ENCODE data around the gene PRKCZ. TPM values are rescaled to one million over a fixed set of nuclear protein-coding genes. Genes with fewer than 3 reads are reported as not detected.
A peak's percentile ranks its signal among the peaks of the same experiment; 100 is the strongest.

The PRKCZ gene
- total RNA-seq (2014; rRNA removed; shearing (Covaris generic)) (8.0 and 10.2 TPM in 2 replicates), total RNA-seq (2022) (10.0 and 13.0 TPM in 2 replicates), Bru-seq, nascent RNA (percentile 37 among the genes with signal in this experiment), BruChase-seq, experiment 1, labeled RNA remaining after a 6-hour chase (percentile 43 among the genes with signal in this experiment), BruChase-seq, experiment 2, labeled RNA remaining after a 2-hour chase (percentile 38 among the genes with signal in this experiment)
- long read RNA-seq, transcript PRKCZ-201 (18 exons, 2,326 nt): major isoform, 7 of 11 reads
- long read RNA-seq, partial matches to known transcripts: 2 of 11 reads
- long read RNA-seq, other reads (novel, unspliced or antisense): 2 of 11 reads

DNA sequence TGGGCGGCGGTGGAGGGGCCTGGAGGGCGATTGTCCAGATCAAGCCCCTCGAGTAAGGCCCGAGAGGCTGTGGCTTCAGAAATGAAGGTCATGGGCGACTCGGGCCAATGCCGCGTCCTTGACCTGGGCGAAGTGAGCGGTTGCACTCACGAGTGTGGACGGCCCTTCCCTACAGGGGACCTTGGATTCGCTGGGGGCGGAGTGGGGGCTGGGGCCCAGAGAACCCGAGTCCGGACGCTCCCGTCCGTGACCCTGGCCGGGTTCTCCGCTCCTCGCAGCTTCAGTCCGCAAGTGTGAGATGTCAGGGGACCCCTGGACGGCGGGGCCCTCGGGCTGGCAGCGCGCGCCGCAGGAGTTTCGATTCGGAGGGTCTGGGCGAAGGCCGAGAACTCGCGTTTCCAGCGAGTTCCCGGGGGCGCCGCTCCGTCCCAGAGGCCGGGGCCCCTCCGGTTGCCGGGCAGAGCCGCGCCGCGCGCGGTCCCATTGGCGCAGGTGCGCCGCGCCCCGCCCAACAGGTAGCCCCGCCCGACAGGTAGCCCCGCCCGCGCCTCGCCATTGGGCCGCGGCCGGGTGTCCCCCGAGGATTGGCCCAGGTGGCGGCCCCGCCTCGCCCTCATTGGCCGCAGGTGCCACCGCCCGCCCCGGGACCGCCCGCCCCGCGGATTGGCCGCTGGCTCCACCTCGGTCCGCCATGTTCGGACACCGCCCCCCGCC is at the start of gene PRKCZ:
PRKCZ (plus strand) TSS at position 694 of the 714 bp plus-strand sequence. CDS start 220 bp downstream, outside the sequence.
- Histone ChIP-seq H3K4me1 (ENCODE audit: insufficient read depth, low read length, poor library complexity, severe bottlenecking) (peaks cover 7% of the 10 kb centered on the region), H3K9me2 (ENCODE audit: insufficient read depth, low read length) (no peaks in the 10 kb centered on the region), H2AFZ (ENCODE audit: low read length) (peak within 1 kb of the TSS; percentile 85), H3K4me2 (ENCODE audit: low read length) (peak within 1 kb of the TSS; percentile 95), H4K20me1 (ENCODE audit: insufficient read depth, low read length) (no peaks in the 10 kb centered on the region; the same call in 1 of the 2 replicates), H3K27ac (ENCODE audit: low read depth, low read length, poor library complexity, severe bottlenecking) (no peak within 1 kb of the TSS), H3K36me3 (ENCODE audit: insufficient read depth, low read length) (no peaks in the 10 kb centered on the region), H3K4me3 (ENCODE audit: low read depth, low read length, poor library complexity, severe bottlenecking) (peak within 1 kb of the TSS; percentile 73), H3K9me3 (ENCODE audit: low read length) (no peaks in the 10 kb centered on the region), H3K79me2 (ENCODE audit: insufficient read depth, low read depth, low read length) (no peaks in the 10 kb centered on the region)
- intact Hi-C loops (cut with micrococcal nuclease; ENCODE audit: unreplicated experiment): loop anchor here (5.0 kb wide), 1 partner anchor 108 kb away; no protein-coding TSS in a partner anchor
- POLR2A ChIA-PET: no interaction called here
- CTCF ChIA-PET (ENCODE audit: unreplicated experiment): no interaction called here
- no TSS peak for BruUV-seq (replicated peaks)
- TF ChIP-seq, protein P1, sequence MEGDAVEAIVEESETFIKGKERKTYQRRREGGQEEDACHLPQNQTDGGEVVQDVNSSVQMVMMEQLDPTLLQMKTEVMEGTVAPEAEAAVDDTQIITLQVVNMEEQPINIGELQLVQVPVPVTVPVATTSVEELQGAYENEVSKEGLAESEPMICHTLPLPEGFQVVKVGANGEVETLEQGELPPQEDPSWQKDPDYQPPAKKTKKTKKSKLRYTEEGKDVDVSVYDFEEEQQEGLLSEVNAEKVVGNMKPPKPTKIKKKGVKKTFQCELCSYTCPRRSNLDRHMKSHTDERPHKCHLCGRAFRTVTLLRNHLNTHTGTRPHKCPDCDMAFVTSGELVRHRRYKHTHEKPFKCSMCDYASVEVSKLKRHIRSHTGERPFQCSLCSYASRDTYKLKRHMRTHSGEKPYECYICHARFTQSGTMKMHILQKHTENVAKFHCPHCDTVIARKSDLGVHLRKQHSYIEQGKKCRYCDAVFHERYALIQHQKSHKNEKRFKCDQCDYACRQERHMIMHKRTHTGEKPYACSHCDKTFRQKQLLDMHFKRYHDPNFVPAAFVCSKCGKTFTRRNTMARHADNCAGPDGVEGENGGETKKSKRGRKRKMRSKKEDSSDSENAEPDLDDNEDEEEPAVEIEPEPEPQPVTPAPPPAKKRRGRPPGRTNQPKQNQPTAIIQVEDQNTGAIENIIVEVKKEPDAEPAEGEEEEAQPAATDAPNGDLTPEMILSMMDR (conservative IDR thresholded peaks at IDR 0.05; ENCODE audit: low read length): no peak
- no peak for TF ChIP-seq EZH2phosphoT487 (IDR thresholded peaks at IDR 0.05; ENCODE audit: borderline replicate concordance, low read depth, low read length)
- peak; percentile 94 for DNase-seq (ENCODE audit: low spot score)

DNA sequence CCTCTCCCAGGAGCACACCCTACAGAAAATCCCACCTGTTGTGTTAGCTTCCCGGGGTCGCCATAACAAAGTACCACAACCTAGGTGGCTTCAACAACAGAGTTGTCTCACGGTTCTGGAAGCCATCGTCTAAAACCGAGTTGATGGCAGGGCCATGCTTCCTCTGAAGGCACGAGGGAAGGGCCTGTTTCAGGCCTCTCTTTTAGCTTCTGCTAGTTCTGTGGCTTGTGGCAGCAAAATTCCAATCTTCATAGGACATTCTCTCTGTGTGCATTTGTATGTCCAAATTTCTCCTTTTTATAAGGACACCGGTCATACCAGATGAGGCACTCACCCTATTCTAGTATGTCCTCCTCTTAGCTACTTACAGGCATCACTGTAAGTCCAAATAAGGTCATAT is 49.8 kb upstream of the PRKCZ start:
- no peak overlapping the region for H3K4me3 ChIP-seq (ENCODE audit: low read depth, low read length, poor library complexity, severe bottlenecking)
- CTCF ChIA-PET (ENCODE audit: unreplicated experiment): no interaction called here
- POLR2A ChIA-PET: no interaction called here
- H3K27ac ChIP-seq (ENCODE audit: low read depth, low read length, poor library complexity, severe bottlenecking): no peak overlapping the region
- H3K79me2 ChIP-seq (ENCODE audit: insufficient read depth, low read depth, low read length): no peaks in the 10 kb centered on the region
- TF ChIP-seq, protein P1 (conservative IDR thresholded peaks at IDR 0.05; ENCODE audit: low read length): no peak
- no peak for TF ChIP-seq EZH2phosphoT487 (IDR thresholded peaks at IDR 0.05; ENCODE audit: borderline replicate concordance, low read depth, low read length)
- peaks cover 8% of the 10 kb centered on the region for H3K4me1 ChIP-seq (ENCODE audit: insufficient read depth, low read length, poor library complexity, severe bottlenecking)
- DNase-seq (ENCODE audit: low spot score): no peak
- H3K36me3 ChIP-seq (ENCODE audit: insufficient read depth, low read length): no peaks in the 10 kb centered on the region
- H3K4me2 ChIP-seq (ENCODE audit: low read length): no peak overlapping the region
- H3K9me2 ChIP-seq (ENCODE audit: insufficient read depth, low read length): no peaks in the 10 kb centered on the region
- H3K9me3 ChIP-seq (ENCODE audit: low read length): no peaks in the 10 kb centered on the region
- no peaks in the 10 kb centered on the region for H4K20me1 ChIP-seq (ENCODE audit: insufficient read depth, low read length)
- BruUV-seq (replicated peaks): no TSS peak
- intact Hi-C loops (cut with micrococcal nuclease; ENCODE audit: unreplicated experiment): no loop called here
- H2AFZ ChIP-seq (ENCODE audit: low read length): no peak overlapping the region

DNA sequence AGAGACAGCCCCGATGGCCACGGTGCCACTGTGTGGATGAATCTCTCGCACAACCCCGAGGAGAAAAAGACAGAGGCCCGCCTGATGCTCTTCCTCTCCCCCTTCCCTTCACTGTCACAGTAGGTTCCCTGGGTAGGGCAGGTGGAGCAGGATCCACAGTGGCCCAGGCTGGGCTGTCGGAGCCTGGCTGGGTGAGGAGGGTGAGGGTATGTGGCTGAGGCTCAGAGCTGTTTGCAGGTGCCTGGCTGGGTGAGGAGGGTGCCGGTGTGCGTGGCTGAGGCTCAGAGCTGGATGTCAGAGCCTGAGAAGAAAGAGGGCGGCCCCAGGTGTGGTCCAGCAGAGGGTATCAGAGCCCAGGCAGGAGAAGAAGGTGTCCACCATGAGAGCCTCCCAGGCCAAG is 49.4 kb upstream of the PRKCZ start:
- peaks cover 7% of the 10 kb centered on the region for H3K4me1 ChIP-seq (ENCODE audit: insufficient read depth, low read length, poor library complexity, severe bottlenecking)
- ChIA-PET POLR2A (no interaction called here), CTCF (ENCODE audit: unreplicated experiment) (no interaction called here)
- no peaks in the 10 kb centered on the region for H4K20me1 ChIP-seq (ENCODE audit: insufficient read depth, low read length)
- no peaks in the 10 kb centered on the region for H3K79me2 ChIP-seq (ENCODE audit: insufficient read depth, low read depth, low read length)
- H3K9me2 ChIP-seq (ENCODE audit: insufficient read depth, low read length): no peaks in the 10 kb centered on the region
- no peak for DNase-seq (ENCODE audit: low spot score)
- no peak overlapping the region for H3K4me3 ChIP-seq (ENCODE audit: low read depth, low read length, poor library complexity, severe bottlenecking)
- H2AFZ ChIP-seq (ENCODE audit: low read length): no peak overlapping the region
- H3K4me2 ChIP-seq (ENCODE audit: low read length): no peak overlapping the region
- H3K9me3 ChIP-seq (ENCODE audit: low read length): no peaks in the 10 kb centered on the region
- no peak for TF ChIP-seq EZH2phosphoT487 (IDR thresholded peaks at IDR 0.05; ENCODE audit: borderline replicate concordance, low read depth, low read length)
- TF ChIP-seq, protein P1 (conservative IDR thresholded peaks at IDR 0.05; ENCODE audit: low read length): no peak
- no TSS peak for BruUV-seq (replicated peaks)
- no peak overlapping the region for H3K27ac ChIP-seq (ENCODE audit: low read depth, low read length, poor library complexity, severe bottlenecking)
- intact Hi-C loops (cut with micrococcal nuclease; ENCODE audit: unreplicated experiment): no loop called here
- no peaks in the 10 kb centered on the region for H3K36me3 ChIP-seq (ENCODE audit: insufficient read depth, low read length)
